HEK293 (cell line): ENCODE measurements around the gene BACH2.

ENCODE experiments used
- CTCF ChIA-PET: fragments of 350-600 bp; formaldehyde crosslinking; extraction: SDS; loops from one replicate; lab custom pipeline; 2021; ENCODE audit warnings: antibody characterized with exemption; lab: Yijun Ruan, JAX
- POLR2A ChIA-PET: fragments of 300-600 bp; formaldehyde crosslinking; extraction: SDS; loops from one replicate; lab custom pipeline; 2020; ENCODE audit warnings: antibody characterized with exemption, inconsistent platforms; lab: Yijun Ruan, JAX
- H3K27ac ChIP-seq: fragments of 200-500 bp; sonication (Bioruptor generic); 2 replicates; pipeline ENCODE4 v1.5.1; 2014; ENCODE audit warnings: low read depth, low read length, control low read depth, inconsistent platforms; ENCODE audit errors: extremely low read depth
- H3K36me3 ChIP-seq, 2 experiments: fragments of 200-500 bp in 1 of 2; sonication (Bioruptor generic) in 1 of 2; 1 replicate in 1 of 2; 2 replicates in 1 of 2; pipeline ENCODE4 v1.5.1; 2014 to 2017; ENCODE audit warnings: inconsistent platforms in 2 of 2, low read length in 2 of 2; ENCODE audit not compliant: control insufficient read depth in 2 of 2, insufficient read depth in 1 of 2
- H3K4me1 ChIP-seq: fragments of 200-500 bp; sonication (Bioruptor generic); 2 replicates; pipeline ENCODE4 v1.5.1; 2014; ENCODE audit warnings: mild to moderate bottlenecking, low read length, inconsistent platforms; ENCODE audit not compliant: control insufficient read depth, insufficient read depth
- H3K4me3 ChIP-seq: 2 replicates; pipeline ENCODE4 v1.5.1; 2011; ENCODE audit warnings: low read depth, mild to moderate bottlenecking, control low read depth, low read length, moderate library complexity
- H3K9me3 ChIP-seq: fragments of 200-500 bp; sonication (Bioruptor generic); 2 replicates; pipeline ENCODE4 v1.5.1; 2014; ENCODE audit warnings: low read depth, low read length, inconsistent platforms; ENCODE audit not compliant: control insufficient read depth, insufficient read depth
- ELK4 ChIP-seq: IDR thresholded peaks from 2 replicates; pipeline ENCODE4 v1.6.1; 2011; ENCODE audit warnings: mild to moderate bottlenecking, low read depth, low read length, borderline replicate concordance
- OVOL3 ChIP-seq: fragments of 450-650 bp; formaldehyde crosslinking; IDR thresholded peaks from 2 replicates; pipeline ENCODE4 v1.5.1; 2016; ENCODE audit warnings: missing biosample characterization, missing genetic modification characterization
- REST ChIP-seq: fragments of 450-650 bp; formaldehyde crosslinking; IDR thresholded peaks from 2 replicates; pipeline ENCODE4 v1.5.1; 2016; ENCODE audit warnings: missing biosample characterization, missing genetic modification characterization
- SETDB1 ChIP-seq: IDR thresholded peaks from one replicate; pipeline ENCODE4 v1.6.1; 2017; ENCODE audit warnings: mild to moderate bottlenecking, low read length, moderate library complexity, mixed read lengths; ENCODE audit not compliant: insufficient read length
- SP2 ChIP-seq: fragments of 450-650 bp; formaldehyde crosslinking; IDR thresholded peaks from 2 replicates; pipeline ENCODE4 v1.5.1; 2016; ENCODE audit warnings: missing biosample characterization, missing genetic modification characterization
- TCF7L2 ChIP-seq: IDR thresholded peaks from 2 replicates; pipeline ENCODE4 v1.6.1; 2011; ENCODE audit warnings: low read depth, mild to moderate bottlenecking, inconsistent platforms, low read length, moderate library complexity, borderline replicate concordance
- YY2 ChIP-seq: fragments of 450-650 bp; formaldehyde crosslinking; IDR thresholded peaks from 2 replicates; pipeline ENCODE4 v1.5.1; 2016; ENCODE audit warnings: missing biosample characterization, missing genetic modification characterization
- ZBTB11 ChIP-seq: fragments of 450-650 bp; formaldehyde crosslinking; conservative IDR thresholded peaks from 2 replicates; pipeline ENCODE4 v1.5.1; 2016; ENCODE audit warnings: low read depth, missing biosample characterization, missing genetic modification characterization
- ZBTB21 ChIP-seq: fragments of 450-650 bp; formaldehyde crosslinking; IDR thresholded peaks from 2 replicates; pipeline ENCODE4 v1.5.1; 2017; ENCODE audit warnings: missing biosample characterization, missing genetic modification characterization
- ZBTB7A ChIP-seq: fragments of 450-650 bp; formaldehyde crosslinking; IDR thresholded peaks from 2 replicates; pipeline ENCODE4 v1.5.1; 2016; ENCODE audit warnings: low read depth, missing biosample characterization, missing genetic modification characterization
- ZNF184 ChIP-seq: fragments of 450-650 bp; IDR thresholded peaks from 2 replicates; pipeline ENCODE4 v1.5.1; 2018; ENCODE audit warnings: missing biosample characterization, mild to moderate bottlenecking, missing genetic modification characterization
- ZNF423 ChIP-seq: fragments of 450-650 bp; formaldehyde crosslinking; IDR thresholded peaks from 2 replicates; pipeline ENCODE4 v1.5.1; 2016; ENCODE audit warnings: missing biosample characterization, missing genetic modification characterization
- ZNF521 ChIP-seq: fragments of 450-650 bp; formaldehyde crosslinking; IDR thresholded peaks from 2 replicates; pipeline ENCODE4 v1.5.1; 2017; ENCODE audit warnings: missing biosample characterization, mild to moderate bottlenecking, missing genetic modification characterization
- ZNF596 ChIP-seq: fragments of 450-650 bp; IDR thresholded peaks from 2 replicates; pipeline ENCODE4 v1.5.0; 2018; ENCODE audit warnings: missing biosample characterization, mild to moderate bottlenecking, missing genetic modification characterization, moderate library complexity
- ZNF654 ChIP-seq: fragments of 450-650 bp; formaldehyde crosslinking; IDR thresholded peaks from 2 replicates; pipeline ENCODE4 v1.5.1; 2016; ENCODE audit warnings: low read depth, missing biosample characterization, missing genetic modification characterization
- ZNF664 ChIP-seq: fragments of 450-650 bp; formaldehyde crosslinking; IDR thresholded peaks from 2 replicates; pipeline ENCODE4 v1.5.1; 2016; ENCODE audit warnings: missing biosample characterization, missing genetic modification characterization
- ZSCAN23 ChIP-seq: fragments of 450-650 bp; formaldehyde crosslinking; IDR thresholded peaks from 2 replicates; pipeline ENCODE4 v1.5.1; 2016; ENCODE audit warnings: missing biosample characterization, missing genetic modification characterization

The BACH2 gene

GRCh38 chr6:90095145-90095544, 201.5 kb downstream of the BACH2 start (continued):
- no peak for TF ChIP-seq ZBTB11 (tag by site-specific recombination)
- no peak for TF ChIP-seq TCF7L2
- TF ChIP-seq ZSCAN23 (tag by site-specific recombination), result no peak
- no peak for TF ChIP-seq SP2 (tag by site-specific recombination)
- TF ChIP-seq ZBTB21 (tag by site-specific recombination), result no peak

GRCh38 chr6:90093558-90094073, 203.0 kb downstream of the BACH2 start:
- POLR2A ChIA-PET, result no interaction called here
- CTCF ChIA-PET, result interaction anchor here (1.2 kb wide), 1 partner anchor 385 kb away, joined by 3 read pairs; no protein-coding TSS in a partner anchor

GRCh38 chr6:90090866-90091265, 205.8 kb downstream of the BACH2 start:
- H3K9me3 ChIP-seq, result no peaks in the 10 kb centered on the region
- no peaks in the 10 kb centered on the region for H3K4me1 ChIP-seq
- ChIA-PET CTCF (interaction anchor here (0.6 kb wide), 1 partner anchor 303 kb away, joined by 3 read pairs; no protein-coding TSS in a partner anchor), POLR2A (no interaction called here)
- no peak overlapping the region for H3K4me3 ChIP-seq
- H3K27ac ChIP-seq, result no peak overlapping the region
- no peaks in the 10 kb centered on the region for H3K36me3 ChIP-seq
- no peak for TF ChIP-seq OVOL3
- TF ChIP-seq ZBTB7A, result no peak
- TF ChIP-seq SETDB1, result peak; percentile 57
- TF ChIP-seq ZNF423, result no peak
- no peak for TF ChIP-seq ELK4
- no peak for TF ChIP-seq ZNF184 (tag by site-specific recombination)
- peak; percentile 85 for TF ChIP-seq ZNF664
- no peak for TF ChIP-seq ZNF521 (tag by site-specific recombination)
- TF ChIP-seq ZNF654 (tag by site-specific recombination), result no peak

More at GRCh38 chr6:90093558-90094073, 203.0 kb downstream of the BACH2 start:
- TF ChIP-seq YY2 (no peak), REST (peak; percentile 63), ZNF596 (tag by site-specific recombination) (no peak)
- H3K4me1 ChIP-seq, result no peaks in the 10 kb centered on the region; the same call in 1 of the 2 replicates
- no peak overlapping the region for H3K4me3 ChIP-seq
- no peaks in the 10 kb centered on the region for H3K9me3 ChIP-seq
- no peaks in the 10 kb centered on the region for H3K36me3 ChIP-seq
- no peak overlapping the region for H3K27ac ChIP-seq
